H1 (cell line): Measurements from ENCODE around the gene LSM7. TPM values are rescaled to one million over a fixed set of nuclear protein-coding genes. Genes with fewer than 3 reads are reported as not detected.

ENCODE experiments used
- CEBPB ChIP-seq: IDR thresholded peaks from 2 replicates; pipeline ENCODE4 v1.6.1; 2012; ENCODE audit warnings: low read depth, low read length
- JUND ChIP-seq: IDR thresholded peaks from 2 replicates; pipeline ENCODE4 v1.6.1; 2011; ENCODE audit warnings: mild to moderate bottlenecking, improper control_type of control experiment, low read length
- KDM5A ChIP-seq: fragments of 200-600 bp; IDR thresholded peaks from 2 replicates; pipeline ENCODE4 v1.7.1; 2012; ENCODE audit warnings: mild to moderate bottlenecking, low read length, inconsistent platforms, mixed read lengths
- NANOG ChIP-seq: IDR thresholded peaks from 2 replicates; pipeline ENCODE4 v1.6.1; 2011; ENCODE audit warnings: low read length, low read depth, mild to moderate bottlenecking, inconsistent platforms; ENCODE audit not compliant: insufficient read depth, poor library complexity, severe bottlenecking
- POU5F1 ChIP-seq: IDR thresholded peaks from 2 replicates; pipeline ENCODE4 v1.6.1; 2011; ENCODE audit warnings: low read depth, mild to moderate bottlenecking, low read length, moderate library complexity
- RXRA ChIP-seq: IDR thresholded peaks from 2 replicates; pipeline ENCODE4 v1.6.1; 2011; ENCODE audit warnings: low read depth, mild to moderate bottlenecking, low read length, moderate library complexity; ENCODE audit not compliant: insufficient read depth
- SIRT6 ChIP-seq: IDR thresholded peaks from one replicate; pipeline ENCODE4 v1.7.1; 2012; ENCODE audit warnings: low read length, inconsistent platforms
- SIX5 ChIP-seq: IDR thresholded peaks from 2 replicates; pipeline ENCODE4 v1.6.1; 2011; ENCODE audit warnings: mild to moderate bottlenecking, low read depth, low read length
- polyA plus RNA-seq, 7 experiments: library from polyadenylated mRNA; depleted of rRNA in 3 of 7; stranded (reverse) in 5 of 7; unstranded in 2 of 7; fragments of >200 nt in 5 of 7; fragments of 200-250 nt in 2 of 7; gene quantifications; 1 replicate in 5 of 7; 2 replicates in 1 of 7; 4 replicates in 1 of 7; pipeline versions ENCODE4 v1.2.1 to v1.2.3, GENCODE V29; 2011 to 2013; ENCODE audit warnings: missing spikeins in 2 of 7, mixed read lengths in 2 of 7
- total RNA-seq: library from RNA; stranded (reverse); fragmentation: NEBNext Ultra II Directional; extraction: Animal tissue kit (Norgen Biotek cat#: 25700); gene quantifications from 2 replicates; pipeline ENCODE4 v1.2.1, GENCODE V29; 2021
- TF ChIP-seq, protein P1 (sequence below): fragments of 300-600 bp; sonication (generic); IDR thresholded peaks from 2 replicates; pipeline ENCODE4 v1.7.1; 2012; ENCODE audit warnings: low read length, moderate library complexity, mild to moderate bottlenecking, inconsistent platforms; ENCODE audit not compliant: insufficient replicate concordance

The LSM7 gene
- total and polyA plus RNA-seq, 2 of the 8 experiments (the other 6 are each of a cell fraction or from before 2014, with no cell fraction given) = 228 to 1,335 TPM

DNA sequence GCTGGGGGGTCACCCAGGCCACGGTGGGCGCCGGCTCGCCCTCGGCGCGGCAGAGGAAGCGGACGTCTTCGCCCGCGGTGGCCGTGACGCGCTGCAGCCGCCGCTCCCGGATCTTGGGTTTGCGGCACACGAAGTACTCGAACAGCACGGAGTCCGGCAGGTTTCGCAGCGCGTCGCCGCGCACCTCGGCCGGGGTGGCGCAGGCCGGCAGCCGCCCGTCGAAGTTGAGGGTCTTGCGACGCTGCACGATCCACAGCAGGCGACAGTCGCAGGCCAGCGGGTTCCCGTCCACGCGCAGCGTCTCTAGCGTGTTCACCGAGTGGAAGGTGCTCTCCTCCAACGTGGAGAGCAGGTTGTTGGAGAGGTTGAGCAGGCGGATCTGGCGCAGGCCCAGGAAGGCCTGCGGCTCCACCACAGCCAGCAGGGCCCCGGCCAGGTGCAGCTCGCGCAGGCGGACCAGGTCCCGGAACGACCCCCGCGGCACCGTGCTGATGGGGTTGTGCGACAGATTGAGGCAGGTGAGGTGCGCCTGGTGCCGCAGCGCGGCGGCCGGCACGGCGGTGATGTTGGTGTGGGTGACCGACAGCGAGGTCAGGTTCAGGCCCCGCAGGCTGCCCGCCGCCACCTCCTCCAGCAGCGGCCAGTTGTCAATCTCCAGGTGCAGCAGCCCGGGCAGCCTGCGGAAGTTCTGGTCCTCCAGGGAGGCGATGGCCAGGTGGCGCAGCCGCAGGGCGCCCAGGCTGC is 37.8 kb downstream of the LSM7 start (continued):
- TF ChIP-seq, protein P1, sequence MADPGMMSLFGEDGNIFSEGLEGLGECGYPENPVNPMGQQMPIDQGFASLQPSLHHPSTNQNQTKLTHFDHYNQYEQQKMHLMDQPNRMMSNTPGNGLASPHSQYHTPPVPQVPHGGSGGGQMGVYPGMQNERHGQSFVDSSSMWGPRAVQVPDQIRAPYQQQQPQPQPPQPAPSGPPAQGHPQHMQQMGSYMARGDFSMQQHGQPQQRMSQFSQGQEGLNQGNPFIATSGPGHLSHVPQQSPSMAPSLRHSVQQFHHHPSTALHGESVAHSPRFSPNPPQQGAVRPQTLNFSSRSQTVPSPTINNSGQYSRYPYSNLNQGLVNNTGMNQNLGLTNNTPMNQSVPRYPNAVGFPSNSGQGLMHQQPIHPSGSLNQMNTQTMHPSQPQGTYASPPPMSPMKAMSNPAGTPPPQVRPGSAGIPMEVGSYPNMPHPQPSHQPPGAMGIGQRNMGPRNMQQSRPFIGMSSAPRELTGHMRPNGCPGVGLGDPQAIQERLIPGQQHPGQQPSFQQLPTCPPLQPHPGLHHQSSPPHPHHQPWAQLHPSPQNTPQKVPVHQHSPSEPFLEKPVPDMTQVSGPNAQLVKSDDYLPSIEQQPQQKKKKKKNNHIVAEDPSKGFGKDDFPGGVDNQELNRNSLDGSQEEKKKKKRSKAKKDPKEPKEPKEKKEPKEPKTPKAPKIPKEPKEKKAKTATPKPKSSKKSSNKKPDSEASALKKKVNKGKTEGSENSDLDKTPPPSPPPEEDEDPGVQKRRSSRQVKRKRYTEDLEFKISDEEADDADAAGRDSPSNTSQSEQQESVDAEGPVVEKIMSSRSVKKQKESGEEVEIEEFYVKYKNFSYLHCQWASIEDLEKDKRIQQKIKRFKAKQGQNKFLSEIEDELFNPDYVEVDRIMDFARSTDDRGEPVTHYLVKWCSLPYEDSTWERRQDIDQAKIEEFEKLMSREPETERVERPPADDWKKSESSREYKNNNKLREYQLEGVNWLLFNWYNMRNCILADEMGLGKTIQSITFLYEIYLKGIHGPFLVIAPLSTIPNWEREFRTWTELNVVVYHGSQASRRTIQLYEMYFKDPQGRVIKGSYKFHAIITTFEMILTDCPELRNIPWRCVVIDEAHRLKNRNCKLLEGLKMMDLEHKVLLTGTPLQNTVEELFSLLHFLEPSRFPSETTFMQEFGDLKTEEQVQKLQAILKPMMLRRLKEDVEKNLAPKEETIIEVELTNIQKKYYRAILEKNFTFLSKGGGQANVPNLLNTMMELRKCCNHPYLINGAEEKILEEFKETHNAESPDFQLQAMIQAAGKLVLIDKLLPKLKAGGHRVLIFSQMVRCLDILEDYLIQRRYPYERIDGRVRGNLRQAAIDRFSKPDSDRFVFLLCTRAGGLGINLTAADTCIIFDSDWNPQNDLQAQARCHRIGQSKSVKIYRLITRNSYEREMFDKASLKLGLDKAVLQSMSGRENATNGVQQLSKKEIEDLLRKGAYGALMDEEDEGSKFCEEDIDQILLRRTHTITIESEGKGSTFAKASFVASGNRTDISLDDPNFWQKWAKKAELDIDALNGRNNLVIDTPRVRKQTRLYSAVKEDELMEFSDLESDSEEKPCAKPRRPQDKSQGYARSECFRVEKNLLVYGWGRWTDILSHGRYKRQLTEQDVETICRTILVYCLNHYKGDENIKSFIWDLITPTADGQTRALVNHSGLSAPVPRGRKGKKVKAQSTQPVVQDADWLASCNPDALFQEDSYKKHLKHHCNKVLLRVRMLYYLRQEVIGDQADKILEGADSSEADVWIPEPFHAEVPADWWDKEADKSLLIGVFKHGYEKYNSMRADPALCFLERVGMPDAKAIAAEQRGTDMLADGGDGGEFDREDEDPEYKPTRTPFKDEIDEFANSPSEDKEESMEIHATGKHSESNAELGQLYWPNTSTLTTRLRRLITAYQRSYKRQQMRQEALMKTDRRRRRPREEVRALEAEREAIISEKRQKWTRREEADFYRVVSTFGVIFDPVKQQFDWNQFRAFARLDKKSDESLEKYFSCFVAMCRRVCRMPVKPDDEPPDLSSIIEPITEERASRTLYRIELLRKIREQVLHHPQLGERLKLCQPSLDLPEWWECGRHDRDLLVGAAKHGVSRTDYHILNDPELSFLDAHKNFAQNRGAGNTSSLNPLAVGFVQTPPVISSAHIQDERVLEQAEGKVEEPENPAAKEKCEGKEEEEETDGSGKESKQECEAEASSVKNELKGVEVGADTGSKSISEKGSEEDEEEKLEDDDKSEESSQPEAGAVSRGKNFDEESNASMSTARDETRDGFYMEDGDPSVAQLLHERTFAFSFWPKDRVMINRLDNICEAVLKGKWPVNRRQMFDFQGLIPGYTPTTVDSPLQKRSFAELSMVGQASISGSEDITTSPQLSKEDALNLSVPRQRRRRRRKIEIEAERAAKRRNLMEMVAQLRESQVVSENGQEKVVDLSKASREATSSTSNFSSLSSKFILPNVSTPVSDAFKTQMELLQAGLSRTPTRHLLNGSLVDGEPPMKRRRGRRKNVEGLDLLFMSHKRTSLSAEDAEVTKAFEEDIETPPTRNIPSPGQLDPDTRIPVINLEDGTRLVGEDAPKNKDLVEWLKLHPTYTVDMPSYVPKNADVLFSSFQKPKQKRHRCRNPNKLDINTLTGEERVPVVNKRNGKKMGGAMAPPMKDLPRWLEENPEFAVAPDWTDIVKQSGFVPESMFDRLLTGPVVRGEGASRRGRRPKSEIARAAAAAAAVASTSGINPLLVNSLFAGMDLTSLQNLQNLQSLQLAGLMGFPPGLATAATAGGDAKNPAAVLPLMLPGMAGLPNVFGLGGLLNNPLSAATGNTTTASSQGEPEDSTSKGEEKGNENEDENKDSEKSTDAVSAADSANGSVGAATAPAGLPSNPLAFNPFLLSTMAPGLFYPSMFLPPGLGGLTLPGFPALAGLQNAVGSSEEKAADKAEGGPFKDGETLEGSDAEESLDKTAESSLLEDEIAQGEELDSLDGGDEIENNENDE = no peak
- TF ChIP-seq SIX5 = no peak
- no peak for TF ChIP-seq POU5F1
- no peak for TF ChIP-seq JUND
- TF ChIP-seq SIRT6 = no peak
- no peak for TF ChIP-seq CEBPB
- no peak for TF ChIP-seq RXRA
- no peak for TF ChIP-seq KDM5A
- no peak for TF ChIP-seq NANOG
